ENCODE measurements around the gene HMGN3. TPM values are rescaled to one million over a fixed set of nuclear protein-coding genes. Genes with fewer than 3 reads are reported as not detected.

Gene HMGN3
- total and polyA plus RNA-seq, 2 of the 13 experiments (the other 11 are each of a cell fraction or from before 2014, with no cell fraction given) = 67.9 to 145 TPM

GRCh38 chr6:79250107-79250514, 15.6 kb upstream of the HMGN3 start:
- no peak overlapping the region for H3K27ac ChIP-seq (ENCODE audit: extremely low read length, insufficient read depth, low read length)
- H3K9ac ChIP-seq (ENCODE audit: insufficient read depth, low read depth, low read length) = no peak overlapping the region
- H3K9me3 ChIP-seq (ENCODE audit: low read length) = no peaks in the 10 kb centered on the region
- TF ChIP-seq STAG1 (CRISPR knock-in tag; IDR thresholded peaks at IDR 0.05) = peak; percentile 53
- no peak for TF ChIP-seq DMAP1 (CRISPR knock-in tag; IDR thresholded peaks at IDR 0.05)
- peak; percentile 79 for TF ChIP-seq ZNF362 (CRISPR knock-in tag; IDR thresholded peaks at IDR 0.05; ENCODE audit: borderline replicate concordance)
- TF ChIP-seq CTCF (CRISPR knock-in tag; IDR thresholded peaks at IDR 0.05) = peak; percentile 29; the same call in 1 of the 2 replicates
- no peak for TF ChIP-seq DMTF1 (CRISPR knock-in tag; IDR thresholded peaks at IDR 0.05)
- H3K36me3 ChIP-seq (replicated peaks in 1 of 2; ENCODE audit: control insufficient read depth in 1 of 2, insufficient read depth in 2 of 2, low read length in 2 of 2) = no peaks in the 10 kb centered on the region
- no peak overlapping the region for H2AFZ ChIP-seq (ENCODE audit: low read length)
- ChIA-PET CTCF (ENCODE audit: low intra/inter-chr PET ratio, low total read pairs) (interaction anchor here (0.6 kb wide), 1 partner anchor 202 kb away, joined by 3 read pairs; no protein-coding TSS in a partner anchor), POLR2A (no interaction called here)
- 38% methylated on average over 2 of the region's 2 CpGs for WGBS (ENCODE audit: low lambda C conversion rate)
- ATAC-seq (0 out of 3 replicates have a peak, but pooled peaks have one; percentile 26), FAIRE-seq (no peak), DNase-seq (ENCODE audit: low spot score) (peak; percentile 20)
- H3K4me1 ChIP-seq (ENCODE audit: insufficient read depth, low read length) = no peaks in the 10 kb centered on the region
- no peak overlapping the region for H3K4me3 ChIP-seq (replicated peaks in 1 of 3; ENCODE audit: insufficient read depth in 1 of 3, low read depth in 2 of 3, low read length in 3 of 3)
- intact Hi-C loops (cut with micrococcal nuclease; ENCODE audit: unreplicated experiment) (no loop called here), in situ Hi-C loops (cut with HindIII; ENCODE audit: extremely low pct_ligation_motif_present, low pct_unique_long_range_greater_than_20kb) (no loop called here)
- no peaks in the 10 kb centered on the region for H4K20me1 ChIP-seq (ENCODE audit: insufficient read depth, low read length)
- BruUV-seq (replicated peaks) = no TSS peak
- no peaks in the 10 kb centered on the region for H3K27me3 ChIP-seq (ENCODE audit: control insufficient read depth in 1 of 2, insufficient read depth in 2 of 2, low read length in 2 of 2)
- H3K4me2 ChIP-seq (ENCODE audit: low read depth, low read length) = no peak overlapping the region
- H3K79me2 ChIP-seq (ENCODE audit: insufficient read depth, low read length) = no peaks in the 10 kb centered on the region

All from HepG2 (cell line).